ENCODE data around the gene CMPK1.

The CMPK1 gene

GRCh38 chr1:47362828-47363227 is 29.2 kb downstream of the CMPK1 start:
- TF ChIP-seq CTCF (IDR thresholded peaks at IDR 0.05; ENCODE audit: insufficient read depth, low read depth, low read length, missing control alignments), result no peak
- DNase-seq (ENCODE audit: low read depth), result no peak
- no peak overlapping the region for H3K4me3 ChIP-seq (ENCODE audit: low read depth, low read length)

DNA sequence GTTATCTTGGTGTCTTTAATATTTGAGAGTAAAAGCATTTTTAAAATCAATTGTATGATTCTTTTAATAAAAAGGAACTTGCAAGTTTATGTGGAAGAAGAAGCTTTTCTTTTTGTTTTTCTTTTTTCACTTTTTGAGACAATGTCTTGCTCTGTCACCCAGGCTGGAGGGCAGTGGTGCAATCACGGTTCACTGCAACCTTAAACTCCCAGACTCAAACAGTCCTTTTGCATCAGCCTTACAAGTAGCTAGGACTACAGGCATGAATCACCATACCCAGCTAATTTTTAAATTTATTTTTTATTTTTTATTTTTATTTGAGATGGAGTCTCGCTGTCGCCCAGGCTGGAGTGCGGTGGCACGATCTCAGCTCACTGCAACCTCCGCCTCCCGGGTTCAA is 34.1 kb downstream of the CMPK1 start:
- no peak for TF ChIP-seq CTCF (IDR thresholded peaks at IDR 0.05; ENCODE audit: insufficient read depth, low read depth, low read length, missing control alignments)
- no peak overlapping the region for H3K4me3 ChIP-seq (ENCODE audit: low read depth, low read length)
- no peak for DNase-seq (ENCODE audit: low read depth)

DNA sequence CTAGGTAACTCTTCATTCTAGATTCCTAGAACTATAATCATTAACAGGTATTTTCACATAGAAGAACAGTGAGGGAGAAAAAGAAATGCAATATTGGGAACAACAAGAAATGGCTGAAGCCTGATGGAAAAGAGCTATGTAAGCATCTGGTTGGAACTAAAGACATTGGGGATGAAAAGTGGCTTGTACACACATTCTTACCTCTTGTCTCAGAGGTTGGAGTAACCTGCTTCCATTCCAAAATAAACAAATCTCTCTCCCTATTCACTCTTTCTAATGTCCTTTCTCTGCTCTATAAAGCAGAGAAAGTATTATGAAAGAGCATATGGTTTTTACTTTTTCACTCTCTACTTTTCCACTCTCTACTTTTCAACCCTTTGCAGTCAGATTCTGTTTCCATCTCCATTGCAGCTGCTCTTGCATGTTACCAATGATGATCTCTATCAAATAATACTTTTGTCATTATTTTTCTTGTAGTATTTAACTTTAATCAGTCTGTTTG is 37.5 kb downstream of the CMPK1 start:
- no peak for TF ChIP-seq CTCF (IDR thresholded peaks at IDR 0.05; ENCODE audit: insufficient read depth, low read depth, low read length, missing control alignments)
- DNase-seq (ENCODE audit: low read depth), result no peak
- H3K4me3 ChIP-seq (ENCODE audit: low read depth, low read length), result no peak overlapping the region

DNA sequence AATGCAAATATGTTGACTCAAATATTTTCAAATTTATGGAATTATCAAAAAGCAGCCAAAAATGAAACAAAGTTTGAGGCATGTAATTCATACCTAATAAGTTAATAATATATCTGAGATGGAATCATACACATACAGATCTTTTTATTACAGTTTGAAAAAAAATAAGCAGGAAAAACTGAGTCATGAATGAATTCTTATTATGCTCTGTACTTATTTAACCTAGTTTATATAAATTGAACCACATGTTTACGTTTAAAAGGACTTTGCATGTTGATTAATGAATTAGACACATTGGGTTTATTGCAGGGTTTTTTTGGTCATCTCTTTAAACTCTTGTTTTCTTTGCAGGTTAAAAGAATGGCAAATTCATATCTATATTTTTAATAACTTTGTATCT is 40.9 kb downstream of the CMPK1 start:
- no peak for DNase-seq (ENCODE audit: low read depth)
- H3K4me3 ChIP-seq (ENCODE audit: low read depth, low read length), result no peak overlapping the region
- TF ChIP-seq CTCF (IDR thresholded peaks at IDR 0.05; ENCODE audit: insufficient read depth, low read depth, low read length, missing control alignments), result no peak

DNA sequence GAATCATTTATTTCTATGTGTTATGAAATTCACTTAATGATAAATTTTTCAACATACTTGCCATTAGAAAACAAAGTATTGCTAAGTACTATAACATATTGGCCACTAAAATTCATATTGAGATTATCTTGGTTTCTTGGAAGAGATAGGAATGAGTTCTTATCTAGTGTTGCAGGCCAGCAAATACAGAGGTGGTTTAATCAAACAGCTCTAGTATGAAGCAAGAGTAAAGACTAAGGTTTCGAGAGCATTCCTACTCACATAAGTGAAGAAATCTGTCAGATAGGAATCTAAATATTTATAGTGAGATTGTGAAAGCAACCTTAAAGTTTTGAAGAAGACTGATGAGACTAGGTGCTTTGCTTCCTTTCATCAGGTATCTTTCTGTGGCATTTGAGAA is 44.6 kb downstream of the CMPK1 start:
- no peak overlapping the region for H3K4me3 ChIP-seq (ENCODE audit: low read depth, low read length)
- DNase-seq (ENCODE audit: low read depth), result no peak
- no peak for TF ChIP-seq CTCF (IDR thresholded peaks at IDR 0.05; ENCODE audit: insufficient read depth, low read depth, low read length, missing control alignments)

GRCh38 chr1:47380699-47381098 is 47.1 kb downstream of the CMPK1 start:
- no peak for TF ChIP-seq CTCF (IDR thresholded peaks at IDR 0.05; ENCODE audit: insufficient read depth, low read depth, low read length, missing control alignments)
- no peak overlapping the region for H3K4me3 ChIP-seq (ENCODE audit: low read depth, low read length)
- DNase-seq (ENCODE audit: low read depth), result no peak

DNA sequence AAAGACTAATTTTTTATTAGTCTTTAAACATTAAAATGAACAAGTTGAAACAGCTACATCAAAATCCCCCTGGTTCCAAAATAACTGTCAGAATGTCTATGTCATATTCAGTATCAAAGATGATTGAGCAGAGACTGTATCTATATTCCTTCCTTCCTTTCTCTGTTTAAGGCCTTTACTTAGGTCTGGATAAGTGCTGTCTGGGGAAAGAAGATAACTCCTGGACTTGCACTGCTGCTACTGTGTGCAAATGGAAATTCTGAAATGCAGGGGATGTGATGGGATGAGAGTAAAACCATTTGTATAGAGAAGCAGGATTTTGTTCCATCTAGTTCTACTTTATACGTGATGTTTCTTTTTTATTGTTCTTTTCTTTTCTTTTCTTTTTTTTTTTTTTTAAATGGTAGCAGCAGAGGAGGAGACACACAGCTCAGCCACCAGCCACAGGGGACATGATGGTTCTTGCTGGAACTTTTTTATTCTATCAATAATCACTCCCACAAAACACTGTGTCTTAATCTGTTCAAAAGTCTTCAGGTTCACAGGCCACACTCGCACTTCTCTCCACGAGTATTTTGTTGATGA is 48.9 kb downstream of the CMPK1 start:
- no peak overlapping the region for H3K4me3 ChIP-seq (ENCODE audit: low read depth, low read length)
- no peak for DNase-seq (ENCODE audit: low read depth)
- no peak for TF ChIP-seq CTCF (IDR thresholded peaks at IDR 0.05; ENCODE audit: insufficient read depth, low read depth, low read length, missing control alignments)
